ENCODE data around the gene PCBP3.

The PCBP3 gene

GRCh38 chr21:45972716-45973474 is 329.4 kb downstream of the PCBP3 start:
- Histone ChIP-seq H3K4me2 (ENCODE audit: insufficient read depth, low read length) (peak overlapping the region; percentile 92), H3K79me2 (ENCODE audit: insufficient read depth, low read length) (no peaks in the 10 kb centered on the region), H3K9me3 (ENCODE audit: insufficient read depth, low read length, severe bottlenecking) (no peaks in the 10 kb centered on the region), H3K4me3 (ENCODE audit: low read depth in 1 of 2, low read length in 2 of 2) (peak overlapping the region in 1 of 2 experiments; percentile 70; a peak in 2 of 4 replicates), H3K4me1 (ENCODE audit: insufficient read depth, low read length) (peaks cover 22% of the 10 kb centered on the region), H3K27ac (ENCODE audit: low read length) (peak overlapping the region; percentile 56), H3K36me3 (ENCODE audit: insufficient read depth, low read length) (no peaks in the 10 kb centered on the region), H3K9ac (ENCODE audit: low read depth, low read length) (peak overlapping the region; percentile 88), H3K27me3 (ENCODE audit: insufficient read depth, low read length, poor library complexity) (no peaks in the 10 kb centered on the region), H2AFZ (ENCODE audit: low read depth, low read length) (peak overlapping the region; percentile 95), H4K20me1 (ENCODE audit: insufficient read depth, low read length) (no peaks in the 10 kb centered on the region)
- TF ChIP-seq EZH2 (IDR thresholded peaks at IDR 0.05; ENCODE audit: borderline replicate concordance, low read depth, low read length, severe bottlenecking) (no peak), CTCF (IDR thresholded peaks at IDR 0.05; ENCODE audit: borderline replicate concordance, extremely low read depth, low read length, poor library complexity, severe bottlenecking) (no peak)
- peak; percentile 6; the same call in 2 of the 3 replicates for ATAC-seq (ENCODE audit: insufficient read depth, low read depth)
- no peak for DNase-seq

- no peaks in the 10 kb centered on the region for H4K20me1 ChIP-seq (ENCODE audit: insufficient read depth, low read length)
- no peaks in the 10 kb centered on the region for H3K9me3 ChIP-seq (ENCODE audit: insufficient read depth, low read length, severe bottlenecking)
- peak overlapping the region; percentile 92 for H3K4me2 ChIP-seq (ENCODE audit: insufficient read depth, low read length)
- H3K9ac ChIP-seq (ENCODE audit: low read depth, low read length): peak overlapping the region; percentile 88
- peaks cover 22% of the 10 kb centered on the region for H3K4me1 ChIP-seq (ENCODE audit: insufficient read depth, low read length)
- peak overlapping the region; percentile 37 to 70; a peak in 3 of 4 replicates for H3K4me3 ChIP-seq (ENCODE audit: low read depth in 1 of 2, low read length in 2 of 2)
- ATAC-seq (ENCODE audit: insufficient read depth, low read depth): peak; percentile 90
- DNase-seq: peak; percentile 92
- peak; percentile 89 for TF ChIP-seq CTCF (IDR thresholded peaks at IDR 0.05; ENCODE audit: borderline replicate concordance, extremely low read depth, low read length, poor library complexity, severe bottlenecking)
- TF ChIP-seq EZH2 (IDR thresholded peaks at IDR 0.05; ENCODE audit: borderline replicate concordance, low read depth, low read length, severe bottlenecking): no peak
- H3K36me3 ChIP-seq (ENCODE audit: insufficient read depth, low read length): no peaks in the 10 kb centered on the region
- no peaks in the 10 kb centered on the region for H3K27me3 ChIP-seq (ENCODE audit: insufficient read depth, low read length, poor library complexity)
- H3K27ac ChIP-seq (ENCODE audit: low read length): peak overlapping the region; percentile 82
- H2AFZ ChIP-seq (ENCODE audit: low read depth, low read length): peak overlapping the region; percentile 95
- no peaks in the 10 kb centered on the region for H3K79me2 ChIP-seq (ENCODE audit: insufficient read depth, low read length)
Measured at GRCh38 chr21:45973475-45974072, 330.0 kb downstream of the PCBP3 start.

GRCh38 chr21:45974073-45975019 is 330.8 kb downstream of the PCBP3 start:
- Histone ChIP-seq H2AFZ (ENCODE audit: low read depth, low read length) (peak overlapping the region; percentile 95), H3K9ac (ENCODE audit: low read depth, low read length) (peak overlapping the region; percentile 88), H3K4me2 (ENCODE audit: insufficient read depth, low read length) (peak overlapping the region; percentile 92), H3K9me3 (ENCODE audit: insufficient read depth, low read length, severe bottlenecking) (no peaks in the 10 kb centered on the region), H4K20me1 (ENCODE audit: insufficient read depth, low read length) (no peaks in the 10 kb centered on the region), H3K36me3 (ENCODE audit: insufficient read depth, low read length) (no peaks in the 10 kb centered on the region), H3K27ac (ENCODE audit: low read length) (peak overlapping the region; percentile 82), H3K4me3 (ENCODE audit: low read depth in 1 of 2, low read length in 2 of 2) (peak overlapping the region; percentile 37 to 70; a peak in 3 of 4 replicates), H3K4me1 (ENCODE audit: insufficient read depth, low read length) (peaks cover 22% of the 10 kb centered on the region), H3K79me2 (ENCODE audit: insufficient read depth, low read length) (no peaks in the 10 kb centered on the region), H3K27me3 (ENCODE audit: insufficient read depth, low read length, poor library complexity) (no peaks in the 10 kb centered on the region)
- no peak for DNase-seq
- peak; percentile 56 for ATAC-seq (ENCODE audit: insufficient read depth, low read depth)
- no peak for TF ChIP-seq EZH2 (IDR thresholded peaks at IDR 0.05; ENCODE audit: borderline replicate concordance, low read depth, low read length, severe bottlenecking)
- no peak for TF ChIP-seq CTCF (IDR thresholded peaks at IDR 0.05; ENCODE audit: borderline replicate concordance, extremely low read depth, low read length, poor library complexity, severe bottlenecking)
